Erythroblast (primary cell): ENCODE measurements around the gene GSTM2.

Source experiments
- GATA1 ChIP-seq: IDR thresholded peaks from 2 replicates; pipeline ENCODE4 v1.6.1; 2011; ENCODE audit warnings: low read depth, mild to moderate bottlenecking, control low read depth, low read length, moderate library complexity
- POLR2A ChIP-seq: IDR thresholded peaks from 2 replicates; pipeline ENCODE4 v1.6.1; 2011; ENCODE audit warnings: mild to moderate bottlenecking, low read length

GRCh38 chr1:109630081-109630897, 37.6 kb upstream of the GSTM2 start:
- no peak for TF ChIP-seq POLR2A
- TF ChIP-seq GATA1 = no peak
